ENCODE measurements around the gene AGPAT4.

DNA sequence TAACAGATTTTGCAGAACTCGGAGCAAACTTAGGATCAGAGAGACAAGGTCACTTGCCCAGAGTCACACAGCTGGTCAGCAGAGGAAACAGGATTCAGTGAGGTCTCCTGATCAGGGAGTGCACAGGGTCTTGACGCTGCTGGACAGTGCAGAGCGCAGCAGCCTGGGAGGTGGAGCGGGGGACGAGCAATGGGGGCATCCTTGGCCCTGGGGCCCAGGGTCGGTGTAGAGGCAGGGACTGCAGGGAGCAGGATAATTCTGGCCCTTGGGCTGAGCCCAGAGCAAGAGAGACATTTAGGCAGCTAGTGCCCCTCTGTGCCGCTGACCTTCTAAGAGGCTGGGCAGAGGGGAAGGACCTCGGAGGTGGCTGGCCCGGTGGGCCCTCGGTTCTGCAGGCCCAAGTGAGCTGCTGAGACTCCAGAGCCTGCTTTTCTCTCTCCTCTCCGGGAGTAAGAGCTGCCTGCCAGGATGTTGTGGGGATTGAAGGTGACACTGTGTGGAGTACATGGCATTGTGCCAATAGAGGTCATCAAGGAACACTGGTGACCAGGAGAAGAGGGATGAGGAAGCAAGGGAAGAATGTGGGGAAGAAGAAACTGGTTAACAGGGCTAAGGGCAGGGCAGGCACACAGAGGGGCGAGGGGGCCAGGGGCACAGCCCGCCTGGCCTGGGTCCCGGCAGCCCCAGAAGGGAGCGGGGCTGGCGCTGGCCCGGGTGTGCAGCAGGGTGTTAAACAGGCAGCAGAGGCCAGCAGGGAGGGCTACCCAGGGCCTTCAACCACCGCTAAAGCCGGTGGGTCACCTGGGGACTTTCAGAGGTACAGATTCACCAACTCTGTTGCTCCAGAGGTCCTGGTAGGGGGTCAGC lies 122.0 kb downstream of the AGPAT4 start:
- TF ChIP-seq CTCF (IDR thresholded peaks at IDR 0.05) (no peak), EZH2 (IDR thresholded peaks at IDR 0.05; ENCODE audit: borderline replicate concordance, insufficient read depth, low read depth, low read length, poor library complexity, severe bottlenecking) (no peak)

All from B cell (primary cell).